Measurements from ENCODE around the gene KCNG1.

Gene KCNG1

DNA sequence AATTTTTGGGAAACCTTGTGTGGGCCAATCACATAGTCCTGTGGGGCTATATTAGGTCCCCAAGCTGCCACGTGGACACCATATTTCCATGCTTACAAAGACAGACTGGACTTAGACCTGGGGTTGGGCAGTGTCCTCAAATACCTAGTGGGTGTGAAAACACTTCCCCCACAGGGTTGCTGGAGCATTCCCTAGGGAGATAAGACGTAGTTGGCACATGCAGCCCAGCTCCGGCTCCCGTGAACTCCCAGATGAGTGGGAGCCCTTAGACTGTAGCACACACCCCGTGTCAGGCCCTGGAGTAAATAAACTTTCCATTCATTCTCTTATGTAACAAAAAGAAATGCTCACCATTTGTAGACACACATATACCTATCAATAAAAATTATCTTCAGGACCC, 14.2 kb downstream of the KCNG1 start:
- Histone ChIP-seq H3K27me3 (ENCODE audit: insufficient read depth, low read length, poor library complexity, severe bottlenecking) (no peaks in the 10 kb centered on the region), H2AFZ (ENCODE audit: low read length) (no peak overlapping the region), H3K9ac (ENCODE audit: low read depth, low read length, poor library complexity, severe bottlenecking) (no peak overlapping the region), H3K36me3 (ENCODE audit: insufficient read depth, low read length) (no peaks in the 10 kb centered on the region), H3F3A (ENCODE audit: low read depth) (no peaks in the 10 kb centered on the region), H3K4me3 (ENCODE audit: low read length, poor library complexity, severe bottlenecking) (no peak overlapping the region), H3K9me3 (ENCODE audit: insufficient read depth, low read depth, low read length) (no peaks in the 10 kb centered on the region), H3K4me1 (ENCODE audit: insufficient read depth, low read length, poor library complexity, severe bottlenecking) (no peaks in the 10 kb centered on the region), H3K79me2 (ENCODE audit: insufficient read depth, low read length) (no peaks in the 10 kb centered on the region), H4K20me1 (ENCODE audit: insufficient read depth, low read length, poor library complexity, severe bottlenecking) (no peaks in the 10 kb centered on the region), H3K9me2 (replicated peaks; ENCODE audit: low read depth, low read length) (no peaks in the 10 kb centered on the region), H3K4me2 (ENCODE audit: low read depth, low read length, poor library complexity, severe bottlenecking) (no peak overlapping the region)
- no peak for TF ChIP-seq EZH2phosphoT487 (IDR thresholded peaks at IDR 0.05; ENCODE audit: borderline replicate concordance)
- TF ChIP-seq, protein P1, sequence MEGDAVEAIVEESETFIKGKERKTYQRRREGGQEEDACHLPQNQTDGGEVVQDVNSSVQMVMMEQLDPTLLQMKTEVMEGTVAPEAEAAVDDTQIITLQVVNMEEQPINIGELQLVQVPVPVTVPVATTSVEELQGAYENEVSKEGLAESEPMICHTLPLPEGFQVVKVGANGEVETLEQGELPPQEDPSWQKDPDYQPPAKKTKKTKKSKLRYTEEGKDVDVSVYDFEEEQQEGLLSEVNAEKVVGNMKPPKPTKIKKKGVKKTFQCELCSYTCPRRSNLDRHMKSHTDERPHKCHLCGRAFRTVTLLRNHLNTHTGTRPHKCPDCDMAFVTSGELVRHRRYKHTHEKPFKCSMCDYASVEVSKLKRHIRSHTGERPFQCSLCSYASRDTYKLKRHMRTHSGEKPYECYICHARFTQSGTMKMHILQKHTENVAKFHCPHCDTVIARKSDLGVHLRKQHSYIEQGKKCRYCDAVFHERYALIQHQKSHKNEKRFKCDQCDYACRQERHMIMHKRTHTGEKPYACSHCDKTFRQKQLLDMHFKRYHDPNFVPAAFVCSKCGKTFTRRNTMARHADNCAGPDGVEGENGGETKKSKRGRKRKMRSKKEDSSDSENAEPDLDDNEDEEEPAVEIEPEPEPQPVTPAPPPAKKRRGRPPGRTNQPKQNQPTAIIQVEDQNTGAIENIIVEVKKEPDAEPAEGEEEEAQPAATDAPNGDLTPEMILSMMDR (conservative IDR thresholded peaks at IDR 0.05; ENCODE audit: low read length) = no peak

DNA sequence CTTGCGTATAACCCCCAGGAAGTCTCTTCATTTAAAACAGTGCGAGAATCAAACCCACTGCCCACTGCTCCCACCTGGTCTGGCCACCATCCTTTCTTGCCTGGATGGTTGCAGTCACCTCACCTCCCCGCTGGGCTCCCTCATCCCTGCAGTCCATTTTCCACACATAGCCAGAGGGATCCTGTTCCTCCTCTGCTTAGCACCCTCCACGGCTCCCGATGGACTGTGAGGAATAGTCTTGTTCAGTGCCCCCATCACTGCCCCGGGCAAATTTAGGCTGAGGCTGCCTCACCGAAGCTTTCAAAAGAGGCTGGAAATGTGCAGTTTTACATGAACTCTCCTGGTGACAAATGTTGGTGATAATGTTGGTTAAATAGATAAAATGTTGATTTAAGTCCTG, 17.7 kb downstream of the KCNG1 start:
- H3K4me3 ChIP-seq (ENCODE audit: low read length, poor library complexity, severe bottlenecking) = no peak overlapping the region
- H3K36me3 ChIP-seq (ENCODE audit: insufficient read depth, low read length) = no peaks in the 10 kb centered on the region
- H3K4me2 ChIP-seq (ENCODE audit: low read depth, low read length, poor library complexity, severe bottlenecking) = no peak overlapping the region
- no peaks in the 10 kb centered on the region for H3K9me2 ChIP-seq (replicated peaks; ENCODE audit: low read depth, low read length)
- H3K9me3 ChIP-seq (ENCODE audit: insufficient read depth, low read depth, low read length) = no peaks in the 10 kb centered on the region
- H3K27me3 ChIP-seq (ENCODE audit: insufficient read depth, low read length, poor library complexity, severe bottlenecking) = no peaks in the 10 kb centered on the region
- H3F3A ChIP-seq (ENCODE audit: low read depth) = no peaks in the 10 kb centered on the region
- no peaks in the 10 kb centered on the region for H3K79me2 ChIP-seq (ENCODE audit: insufficient read depth, low read length)
- H3K4me1 ChIP-seq (ENCODE audit: insufficient read depth, low read length, poor library complexity, severe bottlenecking) = no peaks in the 10 kb centered on the region
- no peak for TF ChIP-seq EZH2phosphoT487 (IDR thresholded peaks at IDR 0.05; ENCODE audit: borderline replicate concordance)
- TF ChIP-seq, protein P1 (conservative IDR thresholded peaks at IDR 0.05; ENCODE audit: low read length) = no peak
- H2AFZ ChIP-seq (ENCODE audit: low read length) = no peak overlapping the region
- H3K9ac ChIP-seq (ENCODE audit: low read depth, low read length, poor library complexity, severe bottlenecking) = no peak overlapping the region
- H4K20me1 ChIP-seq (ENCODE audit: insufficient read depth, low read length, poor library complexity, severe bottlenecking) = no peaks in the 10 kb centered on the region

DNA sequence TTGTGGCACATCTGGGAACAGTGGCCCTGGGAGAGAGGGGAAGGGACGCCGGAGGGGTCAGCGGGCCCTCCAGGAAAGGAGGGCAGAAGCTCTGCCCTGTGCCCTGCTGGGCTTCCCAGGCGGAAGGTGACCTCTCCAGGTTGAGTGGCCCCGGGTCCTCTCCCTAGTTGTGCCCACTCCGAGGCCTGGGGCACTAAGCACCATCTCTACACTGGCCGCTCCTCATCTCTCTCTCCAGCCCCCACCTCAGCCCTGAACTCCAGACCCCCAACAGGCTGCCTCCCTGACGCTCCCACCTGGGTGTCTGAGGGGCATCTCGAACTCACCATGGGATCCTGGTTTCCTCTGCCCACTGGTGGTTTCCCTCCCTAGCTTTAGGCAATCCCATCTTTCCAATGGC, 18.1 kb downstream of the KCNG1 start:
- H3K9me3 ChIP-seq (ENCODE audit: insufficient read depth, low read depth, low read length) = no peaks in the 10 kb centered on the region

More for the DNA sequence above, 18.1 kb downstream of the KCNG1 start:
- Histone ChIP-seq H3K36me3 (ENCODE audit: insufficient read depth, low read length) (no peaks in the 10 kb centered on the region), H3F3A (ENCODE audit: low read depth) (no peaks in the 10 kb centered on the region), H4K20me1 (ENCODE audit: insufficient read depth, low read length, poor library complexity, severe bottlenecking) (no peaks in the 10 kb centered on the region), H3K9me2 (replicated peaks; ENCODE audit: low read depth, low read length) (no peaks in the 10 kb centered on the region), H3K27me3 (ENCODE audit: insufficient read depth, low read length, poor library complexity, severe bottlenecking) (peaks cover 3% of the 10 kb centered on the region), H3K4me1 (ENCODE audit: insufficient read depth, low read length, poor library complexity, severe bottlenecking) (no peaks in the 10 kb centered on the region), H3K4me3 (ENCODE audit: low read length, poor library complexity, severe bottlenecking) (no peak overlapping the region), H3K9ac (ENCODE audit: low read depth, low read length, poor library complexity, severe bottlenecking) (no peak overlapping the region), H2AFZ (ENCODE audit: low read length) (no peak overlapping the region), H3K4me2 (ENCODE audit: low read depth, low read length, poor library complexity, severe bottlenecking) (no peak overlapping the region), H3K79me2 (ENCODE audit: insufficient read depth, low read length) (no peaks in the 10 kb centered on the region)
- TF ChIP-seq EZH2phosphoT487 (IDR thresholded peaks at IDR 0.05; ENCODE audit: borderline replicate concordance) = no peak
- TF ChIP-seq, protein P1 (conservative IDR thresholded peaks at IDR 0.05; ENCODE audit: low read length) = no peak
